PC-3 (cell line): ENCODE results near the gene TCF12.

Experiments used
- CTCF ChIP-seq: fragments of 300-600 bp; sonication (generic); conservative IDR thresholded peaks from 2 replicates; pipeline ENCODE4 v1.5.1; 2017; ENCODE audit warnings: antibody characterized with exemption, low read depth, mild to moderate bottlenecking, low read length
- EZH2 ChIP-seq: fragments of 300-600 bp; sonication (generic); IDR thresholded peaks from one replicate; pipeline ENCODE4 v1.6.1; 2017; ENCODE audit warnings: antibody characterized with exemption, mild to moderate bottlenecking, low read length; ENCODE audit not compliant: unreplicated experiment
- EZH2phosphoT487 ChIP-seq: fragments of 300-600 bp; sonication (generic); IDR thresholded peaks from 2 replicates; pipeline ENCODE4 v1.6.1; 2018; ENCODE audit warnings: mild to moderate bottlenecking, antibody characterized with exemption, low read length, borderline replicate concordance

DNA sequence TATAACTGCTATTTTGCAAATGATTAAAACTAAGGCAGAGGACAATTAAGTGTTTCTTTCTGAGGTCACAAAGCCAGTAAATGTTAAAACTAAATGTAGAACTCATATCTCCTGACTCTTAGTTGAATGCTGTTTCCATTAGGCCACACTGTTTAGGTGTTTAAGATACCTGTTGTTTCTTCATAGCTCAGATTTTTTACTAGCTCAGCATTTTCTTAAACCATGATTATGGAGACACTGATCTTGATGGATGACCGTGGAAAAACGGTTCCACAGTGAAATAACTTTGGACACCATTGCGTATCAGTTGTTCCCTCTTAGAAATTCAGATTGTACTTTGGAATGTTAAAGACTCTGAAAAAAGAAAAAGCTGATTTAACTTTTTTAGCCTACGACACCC is 177.5 kb downstream of the TCF12 start:
- TF ChIP-seq CTCF (no peak), EZH2phosphoT487 (no peak), EZH2 (no peak)
